GM12878 (cell line): ENCODE data around the gene ADGRD1. TPM values are rescaled to one million over a fixed set of nuclear protein-coding genes. Genes with fewer than 3 reads are reported as not detected.

Source experiments
- ATAC-seq: fragments of 200-7000 bp; cut with Tn5 transposase; 3 replicates; pipeline ENCODE4 v1.9.1; 2020; ENCODE audit warnings: mild to moderate bottlenecking, moderate library complexity
- BruUV-seq: library from RNA; stranded (reverse); fragments of 400-500 nt; replicated peaks from 2 replicates; lab custom pipeline; 2021; lab: Mats Ljungman, UMichigan
- CTCF ChIA-PET: fragments of 300-600 bp; sonication (Branson Sonifier 250); formaldehyde crosslinking; extraction: SDS; loops from one replicate; lab custom pipeline; 2021; ENCODE audit warnings: inconsistent platforms; lab: Yijun Ruan, JAX
- POLR2A ChIA-PET: fragments of 350-600 bp; formaldehyde crosslinking; extraction: SDS; loops from one replicate; lab custom pipeline; 2021; ENCODE audit warnings: inconsistent platforms; lab: Charles Lee
- RAD21 ChIA-PET: fragments of 300-600 bp; sonication (Branson Sonifier 250); formaldehyde crosslinking; loops from one replicate; lab custom pipeline; 2023; ENCODE audit warnings: antibody characterized with exemption; ENCODE audit not compliant: unreplicated experiment; lab: Charles Lee
- SMC1A ChIA-PET: fragments of 300-600 bp; sonication (Branson Sonifier 250); formaldehyde crosslinking; loops from one replicate; lab custom pipeline; 2023; ENCODE audit not compliant: unreplicated experiment, uncharacterized antibody; lab: Charles Lee
- DNase-seq: peaks from one replicate; pipeline ENCODE4 v3.0.0-alpha.2; 2011; ENCODE audit warnings: low read depth, low spot score
- FAIRE-seq: peaks from 3 replicates; lab custom pipeline; 2011; peaks lifted over from hg19 to GRCh38; lab: Jason Lieb, UNC
- H2AFZ ChIP-seq: 2 replicates; pipeline ENCODE4 v1.6.0; 2011; ENCODE audit warnings: low read depth, low read length, control low read depth; ENCODE audit not compliant: control insufficient read depth
- H3K27ac ChIP-seq: 2 replicates; pipeline ENCODE4 v1.5.1; 2011; ENCODE audit warnings: control low read depth; ENCODE audit not compliant: control insufficient read depth, insufficient read depth
- H3K27me3 ChIP-seq, 2 experiments: replicated peaks in 1 of 2; 2 replicates each; pipeline versions ENCODE4 v1.6.0 to v1.6.1; 2011; ENCODE audit warnings: low read length in 1 of 2; ENCODE audit not compliant: control insufficient read depth in 2 of 2, insufficient read depth in 2 of 2
- H3K36me3 ChIP-seq, 2 experiments: 2 replicates each; pipeline ENCODE4 v1.5.1; 2011; ENCODE audit warnings: low read length in 1 of 2; ENCODE audit not compliant: control insufficient read depth in 2 of 2, insufficient read depth in 2 of 2
- H3K4me1 ChIP-seq: 2 replicates; pipeline ENCODE4 v1.6.1; 2011; ENCODE audit warnings: mild to moderate bottlenecking, low read length, moderate library complexity, mixed read lengths; ENCODE audit not compliant: control insufficient read depth, insufficient read depth
- H3K4me2 ChIP-seq: 2 replicates; pipeline ENCODE4 v1.6.0; 2011; ENCODE audit warnings: control low read depth; ENCODE audit not compliant: control insufficient read depth, insufficient read depth
- H3K4me3 ChIP-seq: fragments of 200-600 bp; sonication (generic); 2 replicates; pipeline ENCODE4 v1.5.1; 2016
- H3K79me2 ChIP-seq: 2 replicates; pipeline ENCODE4 v1.6.0; 2011; ENCODE audit warnings: low read length; ENCODE audit not compliant: control insufficient read depth, insufficient read depth
- H3K9ac ChIP-seq: 2 replicates; pipeline ENCODE4 v1.8.0; 2011; ENCODE audit warnings: low read length, control low read depth, mixed read lengths; ENCODE audit not compliant: control insufficient read depth, insufficient read depth
- H3K9me3 ChIP-seq: replicated peaks from 3 replicates; pipeline ENCODE4 v1.5.1; 2011; ENCODE audit warnings: mild to moderate bottlenecking, low read length; ENCODE audit not compliant: control insufficient read depth, insufficient read depth
- H4K20me1 ChIP-seq: 2 replicates; pipeline ENCODE4 v1.6.0; 2011; ENCODE audit not compliant: control insufficient read depth, insufficient read depth
- BACH1 ChIP-seq: fragments of 450-650 bp; IDR thresholded peaks from 2 replicates; pipeline ENCODE4 v1.6.1; 2017; ENCODE audit warnings: mild to moderate bottlenecking, borderline replicate concordance
- IKZF1 ChIP-seq: fragments of 450-650 bp; conservative IDR thresholded peaks from 2 replicates; pipeline ENCODE4 v1.6.1; 2017; ENCODE audit warnings: antibody characterized with exemption, mild to moderate bottlenecking
- WGBS: methylation state at CpG from one replicate; pipeline ENCODE4 v1.1.6; 2016; ENCODE audit warnings: low lambda C conversion rate; ENCODE audit not compliant: insufficient replicate concordance, insufficient coverage; ENCODE audit errors: missing lambda C conversion rate; 5-methylcytosine and 5-hydroxymethylcytosine counted together
- in situ Hi-C: fragments of 300-500 bp; cut with MboI; formaldehyde crosslinking; loops from 9 replicates; pipeline ENCODE4 v1.14.3; 2018; ENCODE audit warnings: mixed read lengths
- intact Hi-C: fragments of 100-400 bp; cut with micrococcal nuclease; formaldehyde crosslinking; loops from one replicate; pipeline ENCODE4 v1.14.2; 2022; ENCODE audit not compliant: unreplicated experiment
- polyA plus RNA-seq, 11 experiments: library from polyadenylated mRNA; depleted of rRNA in 4 of 11; unstranded in 6 of 11; stranded (reverse) in 5 of 11; fragments of >200 nt; fragmentation: Nextera tagmentation in 4 of 11; fragmentation: Illumina TruSeq in 1 of 11; extraction: Ambion mirVana in 4 of 11; extraction: Trizol in 1 of 11; gene quantifications; 1 replicate in 1 of 11; 2 replicates in 10 of 11; pipeline versions ENCODE4 v1.2.1 to v1.2.3, GENCODE V29; 2011 to 2016; ENCODE audit warnings: inconsistent platforms in 2 of 11, missing spikeins in 2 of 11, low read depth in 1 of 11
- total RNA-seq, 4 experiments: library from RNA; depleted of rRNA in 3 of 4; stranded (reverse); fragments of >200 nt in 3 of 4; fragmentation: Illumina TruSeq in 1 of 4; extraction: Trizol in 1 of 4; gene quantifications; 2 replicates each; pipeline versions ENCODE4 v1.2.1 to v1.2.3, GENCODE V29; 2013 to 2021
- TF ChIP-seq, protein P1 (sequence below): fragments of 450-650 bp; IDR thresholded peaks from 2 replicates; pipeline ENCODE4 v1.6.1; 2017; ENCODE audit warnings: mild to moderate bottlenecking, low read depth, inconsistent platforms; ENCODE audit not compliant: poor library complexity, severe bottlenecking

ADGRD1 gene
- total and polyA plus RNA-seq, 10 of the 15 experiments (the other 5 are each of a cell fraction or from before 2014, with no cell fraction given) = 0.15 to 12.7 (median 1.2) TPM

DNA sequence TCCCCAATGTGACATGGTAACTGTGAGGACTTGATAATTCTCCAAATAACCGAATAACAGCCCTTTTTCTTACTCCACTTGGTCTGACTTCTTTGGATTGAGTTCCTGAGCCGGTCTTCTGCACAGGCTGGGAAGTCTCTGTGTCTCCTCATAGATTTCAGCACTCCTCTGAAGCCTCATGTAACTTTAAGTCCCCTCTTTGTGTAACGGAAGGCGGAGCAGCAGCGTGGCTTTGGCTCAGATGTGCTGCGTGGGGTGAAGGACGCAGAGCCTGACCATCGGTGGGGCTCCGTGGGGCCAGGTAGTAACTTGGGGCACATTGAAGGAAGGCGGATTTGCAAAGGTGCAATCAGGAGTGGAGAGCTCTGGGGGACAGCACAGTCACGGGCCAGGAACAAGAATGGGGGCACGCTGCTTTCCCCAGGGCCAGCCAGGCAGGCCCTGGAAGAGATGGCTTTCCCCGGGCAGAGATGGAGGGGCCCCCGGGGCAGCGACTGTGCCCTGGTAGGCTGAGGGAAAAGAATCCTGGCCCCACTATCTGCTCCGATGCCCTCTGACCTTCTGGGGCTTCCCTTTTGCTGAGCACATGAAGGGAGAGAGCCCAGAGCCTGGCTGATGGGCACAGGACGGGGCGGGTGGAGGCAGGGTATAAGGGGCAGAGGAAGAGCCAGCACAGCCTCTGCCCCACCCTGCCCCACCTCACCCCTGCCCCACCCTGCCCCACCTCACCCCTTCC is 56.9 kb downstream of the ADGRD1 start:
- FAIRE-seq = no peak
- DNase-seq = no peak
- H3K4me1 ChIP-seq = no peaks in the 10 kb centered on the region
- no peak overlapping the region for H3K9ac ChIP-seq
- no peak for ATAC-seq
- H3K27me3 ChIP-seq = no peaks in the 10 kb centered on the region
- H4K20me1 ChIP-seq = no peaks in the 10 kb centered on the region
- TF ChIP-seq, protein P1, sequence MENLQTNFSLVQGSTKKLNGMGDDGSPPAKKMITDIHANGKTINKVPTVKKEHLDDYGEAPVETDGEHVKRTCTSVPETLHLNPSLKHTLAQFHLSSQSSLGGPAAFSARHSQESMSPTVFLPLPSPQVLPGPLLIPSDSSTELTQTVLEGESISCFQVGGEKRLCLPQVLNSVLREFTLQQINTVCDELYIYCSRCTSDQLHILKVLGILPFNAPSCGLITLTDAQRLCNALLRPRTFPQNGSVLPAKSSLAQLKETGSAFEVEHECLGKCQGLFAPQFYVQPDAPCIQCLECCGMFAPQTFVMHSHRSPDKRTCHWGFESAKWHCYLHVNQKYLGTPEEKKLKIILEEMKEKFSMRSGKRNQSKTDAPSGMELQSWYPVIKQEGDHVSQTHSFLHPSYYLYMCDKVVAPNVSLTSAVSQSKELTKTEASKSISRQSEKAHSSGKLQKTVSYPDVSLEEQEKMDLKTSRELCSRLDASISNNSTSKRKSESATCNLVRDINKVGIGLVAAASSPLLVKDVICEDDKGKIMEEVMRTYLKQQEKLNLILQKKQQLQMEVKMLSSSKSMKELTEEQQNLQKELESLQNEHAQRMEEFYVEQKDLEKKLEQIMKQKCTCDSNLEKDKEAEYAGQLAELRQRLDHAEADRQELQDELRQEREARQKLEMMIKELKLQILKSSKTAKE = no peak
- no peak for TF ChIP-seq BACH1
- no peak for TF ChIP-seq IKZF1
- no peaks in the 10 kb centered on the region for H3K9me3 ChIP-seq
- CTCF ChIA-PET = no interaction called here
- RAD21 ChIA-PET = no interaction called here
- POLR2A ChIA-PET = no interaction called here
- no peaks in the 10 kb centered on the region for H3K36me3 ChIP-seq
- no peak overlapping the region for H3K27ac ChIP-seq
- H3K4me2 ChIP-seq = no peak overlapping the region
- no TSS peak for BruUV-seq
- in situ Hi-C loops (no loop called here), intact Hi-C loops (no loop called here)
- no peaks in the 10 kb centered on the region for H3K79me2 ChIP-seq
- no peak overlapping the region for H3K4me3 ChIP-seq
- WGBS = 80% methylated on average over 18 of the region's 18 CpGs
- SMC1A ChIA-PET = no interaction called here
- no peak overlapping the region for H2AFZ ChIP-seq
